RCC 7860 (cell line): Measurements from ENCODE around the gene LRMDA.

ENCODE experiments used
- DNase-seq: peaks from one replicate; pipeline ENCODE4 v3.0.0-alpha.2; 2015; ENCODE audit warnings: low spot score
- FAIRE-seq: peaks from 2 replicates; lab custom pipeline; 2012; peaks lifted over from hg19 to GRCh38; lab: Jason Lieb, UNC

The LRMDA gene

DNA sequence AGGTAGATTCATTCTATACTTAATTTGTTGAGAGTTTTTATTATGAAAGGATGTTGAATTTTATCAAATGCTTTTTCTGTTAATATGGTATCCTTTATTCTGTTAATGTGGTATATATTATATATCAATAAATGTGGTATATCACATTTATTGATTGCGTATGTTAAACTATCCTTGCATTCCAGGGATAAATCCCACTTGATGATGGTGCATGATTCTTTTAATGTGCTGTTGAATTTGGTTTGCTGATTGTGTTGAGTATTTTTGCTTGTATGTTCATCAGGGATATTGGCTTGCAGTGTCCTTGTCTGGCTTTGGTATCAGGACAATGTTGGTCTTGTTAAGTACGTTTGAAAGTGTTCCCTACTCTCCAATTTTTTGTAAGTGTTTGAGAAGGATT, 11.9 kb downstream of the LRMDA start:
- FAIRE-seq (no peak), DNase-seq (no peak)

DNA sequence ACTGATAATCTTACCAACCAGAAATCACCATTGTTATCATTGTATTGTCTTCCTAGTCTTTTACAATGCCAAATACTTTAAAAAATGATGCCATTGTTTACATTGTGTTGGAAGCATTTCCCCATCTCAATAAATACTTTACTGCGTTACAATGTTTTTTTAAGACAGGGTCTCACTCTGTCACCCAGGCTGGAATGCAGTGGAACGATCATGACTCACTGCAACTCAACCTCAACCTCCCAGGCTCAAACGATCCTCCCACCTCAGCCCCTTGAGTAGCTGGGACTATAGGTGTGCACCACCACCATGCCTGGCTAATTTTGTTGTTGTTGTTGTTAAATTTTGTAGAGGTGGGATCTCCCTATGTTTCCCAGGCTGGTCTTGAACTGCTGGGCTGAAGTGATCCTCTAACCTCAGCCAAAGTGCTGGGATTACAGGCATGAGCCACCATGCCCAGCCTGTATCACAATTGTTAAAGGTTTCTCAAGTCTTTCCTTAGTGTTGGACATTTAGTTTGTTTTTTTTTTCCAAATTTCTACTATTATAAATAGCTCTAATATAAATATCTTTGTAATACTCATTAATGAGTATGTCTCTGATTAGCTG, 13.5 kb downstream of the LRMDA start:
- FAIRE-seq (peak; percentile 67), DNase-seq (peak; percentile 47)

GRCh38 chr10:75446508-75446907, 15.1 kb downstream of the LRMDA start:
- FAIRE-seq = no peak
- DNase-seq = no peak

- no peak for DNase-seq
These were observed 16.7 kb downstream of the LRMDA start for GRCh38 chr10:75448166-75448565.

DNA sequence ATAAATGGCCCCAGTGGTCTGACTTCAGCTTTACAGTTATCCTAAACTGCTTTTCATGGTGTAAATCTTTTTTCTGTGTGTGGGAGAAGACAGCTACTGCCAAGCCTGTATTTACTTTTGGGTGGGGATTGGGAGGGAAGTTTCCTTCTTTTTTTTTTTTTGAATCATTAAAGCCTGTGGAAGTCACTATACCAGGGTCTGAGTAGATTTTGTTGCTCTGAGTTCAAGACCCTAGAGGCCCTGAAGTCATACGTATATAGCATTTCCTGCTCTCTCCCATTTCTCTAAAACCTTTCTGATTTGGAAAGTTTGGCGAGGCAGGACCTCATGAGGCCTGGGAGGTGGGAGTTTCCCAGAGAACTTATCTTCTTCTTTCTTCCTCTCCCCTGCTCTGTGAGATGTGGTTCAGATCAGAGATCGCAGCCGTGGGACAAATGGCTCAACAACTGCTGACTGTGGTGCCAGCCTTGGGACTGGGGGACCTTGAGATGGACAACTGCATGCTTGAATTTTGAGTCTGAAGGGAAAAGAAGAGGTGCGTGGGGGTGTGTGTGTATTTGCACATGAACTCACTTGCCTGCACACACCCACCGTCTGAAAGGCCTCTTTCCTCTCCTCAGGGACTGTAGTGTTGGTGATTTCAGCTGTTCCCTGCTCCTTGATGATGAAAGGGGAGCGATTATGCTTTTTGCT, 18.1 kb downstream of the LRMDA start:
- FAIRE-seq = no peak
- no peak for DNase-seq

More at GRCh38 chr10:75448166-75448565, 16.7 kb downstream of the LRMDA start:
- no peak for FAIRE-seq

GRCh38 chr10:75450075-75450445, 18.6 kb downstream of the LRMDA start:
- DNase-seq (no peak), FAIRE-seq (no peak)

DNA sequence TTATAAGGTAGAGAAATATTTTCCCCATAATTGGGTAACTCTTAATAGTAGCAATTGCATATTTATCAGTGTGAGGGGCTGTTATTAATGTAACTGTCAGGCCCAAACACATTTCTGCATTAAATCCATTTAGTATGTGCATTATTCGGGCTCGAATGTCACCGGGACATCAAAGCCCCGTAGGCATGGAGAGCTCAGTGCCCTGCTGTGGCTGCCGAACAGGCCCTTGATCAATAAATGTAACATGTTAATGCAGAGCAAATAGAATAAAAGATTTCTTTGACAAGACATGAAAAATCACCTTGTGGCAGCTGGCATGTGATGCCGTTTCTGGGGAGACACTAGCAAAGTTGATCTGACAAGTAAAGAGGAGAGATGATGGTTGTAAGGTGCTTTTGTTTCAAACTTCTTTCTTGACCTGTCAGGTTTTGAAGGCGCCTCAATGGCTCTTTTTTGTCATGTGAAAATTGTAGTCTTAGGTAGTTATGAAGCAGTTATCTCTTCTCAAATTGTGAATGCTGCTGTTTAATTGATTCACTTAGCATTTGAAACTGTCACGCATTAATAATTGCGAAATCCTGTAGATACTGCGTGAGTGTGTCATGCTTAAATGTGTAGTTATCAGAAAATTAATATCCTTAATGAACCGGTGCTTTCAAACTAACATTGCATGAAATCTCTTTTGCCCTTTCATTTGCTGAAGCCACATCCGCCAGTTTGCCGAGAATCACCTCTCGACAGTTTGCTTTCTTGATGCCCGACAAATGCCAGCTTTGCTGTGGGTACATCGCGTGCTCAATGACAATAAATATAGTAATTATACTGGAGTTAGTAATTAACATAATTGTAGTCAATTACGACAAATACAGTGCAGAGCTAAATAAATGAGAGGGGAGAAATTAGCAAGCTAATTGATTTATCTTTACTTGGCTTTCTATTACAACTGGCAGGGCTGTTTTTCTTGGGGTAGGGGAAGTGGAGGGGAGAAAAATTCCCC, 19.5 kb downstream of the LRMDA start:
- FAIRE-seq (no peak), DNase-seq (no peak)

GRCh38 chr10:75451831-75452230, 20.4 kb downstream of the LRMDA start:
- FAIRE-seq (no peak), DNase-seq (no peak)

DNA sequence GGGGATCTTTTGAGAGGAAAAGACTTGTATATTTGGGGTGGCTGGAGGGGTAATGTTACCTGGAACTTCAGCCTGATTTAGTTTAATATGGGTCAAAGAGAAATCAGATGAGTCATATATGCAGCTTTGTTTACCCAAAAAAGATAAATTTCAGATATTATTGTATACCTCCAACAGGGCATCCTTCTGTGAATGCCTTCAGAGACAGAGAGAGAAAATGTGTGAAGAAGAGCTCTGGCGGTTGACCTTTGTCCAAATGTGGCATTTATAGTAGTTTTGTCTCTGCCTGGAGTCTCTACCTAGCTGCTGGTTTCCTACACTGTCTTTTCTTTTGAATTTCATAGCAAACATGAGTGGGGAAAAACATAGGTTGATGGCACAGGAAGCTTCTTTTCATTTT, 21.6 kb downstream of the LRMDA start:
- FAIRE-seq (no peak), DNase-seq (no peak)

- no peak for FAIRE-seq
- DNase-seq = no peak
These were observed 24.7 kb downstream of the LRMDA start for GRCh38 chr10:75456122-75456521.

- DNase-seq (no peak), FAIRE-seq (no peak)
These were observed 28.6 kb downstream of the LRMDA start for GRCh38 chr10:75460059-75460458.

GRCh38 chr10:75461672-75462649, 30.5 kb downstream of the LRMDA start:
- FAIRE-seq = no peak
- DNase-seq = no peak

DNA sequence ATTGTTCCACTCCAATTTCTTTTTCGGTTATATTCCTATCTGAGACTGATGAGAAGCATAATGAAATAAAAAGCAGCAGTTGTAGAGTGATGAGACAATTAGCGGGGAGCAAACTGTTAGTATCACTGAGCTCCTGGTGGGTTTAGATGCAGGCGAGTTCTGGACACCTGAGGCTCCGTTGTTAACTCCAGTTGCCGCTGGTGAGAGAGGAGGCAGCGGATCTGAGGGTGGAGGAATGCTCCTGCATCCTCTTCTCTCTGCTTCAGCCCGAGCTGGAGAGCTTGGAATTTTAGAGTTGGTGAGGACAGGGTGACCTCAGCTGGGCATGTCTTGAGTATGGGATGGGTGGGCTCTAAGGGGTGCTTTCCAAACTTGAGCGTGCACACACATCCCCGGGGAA, 31.4 kb downstream of the LRMDA start:
- DNase-seq (no peak), FAIRE-seq (no peak)

- FAIRE-seq = no peak
- no peak for DNase-seq
These were observed 33.3 kb downstream of the LRMDA start for GRCh38 chr10:75464478-75465449.

DNA sequence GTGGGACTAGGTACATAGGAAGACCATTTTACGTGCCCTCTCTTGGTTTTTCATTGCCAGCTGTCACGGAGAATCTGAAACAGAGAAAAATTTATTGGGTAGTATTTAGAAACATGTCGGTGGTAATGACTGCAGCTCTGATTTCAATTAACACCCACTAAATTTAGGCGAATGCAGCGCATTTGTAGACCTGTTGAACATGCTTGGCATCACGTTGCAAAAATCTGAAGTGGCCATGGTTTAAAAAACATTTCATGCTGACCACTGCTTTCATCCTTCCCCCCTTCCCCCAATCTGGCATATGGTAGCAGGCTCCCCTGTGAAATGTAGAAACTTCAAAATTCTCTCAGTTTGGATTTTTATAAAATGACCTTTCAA, 34.0 kb downstream of the LRMDA start:
- FAIRE-seq (no peak), DNase-seq (no peak)

DNA sequence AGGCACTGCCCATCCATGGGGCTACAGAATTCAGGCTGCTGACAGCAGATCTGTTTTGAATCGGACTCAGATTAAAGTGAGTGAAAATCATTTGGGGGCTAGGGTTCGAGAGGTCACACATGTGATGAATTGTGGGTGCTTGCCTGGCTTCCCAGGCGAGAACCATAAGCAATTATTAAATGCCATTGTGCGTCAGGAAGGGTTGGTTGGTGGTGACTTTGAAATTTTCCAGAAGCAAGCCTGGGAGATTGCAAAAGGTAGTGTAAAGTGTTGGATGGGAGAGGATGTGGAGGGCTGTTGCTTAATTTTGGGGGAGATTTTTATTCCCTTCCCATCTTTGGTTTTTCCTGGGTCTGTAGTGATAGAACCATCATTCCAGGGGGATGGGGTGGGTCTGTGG, 34.6 kb downstream of the LRMDA start:
- DNase-seq (no peak), FAIRE-seq (no peak)

GRCh38 chr10:75466886-75467285, 35.5 kb downstream of the LRMDA start:
- FAIRE-seq (no peak), DNase-seq (peak; percentile 43)

GRCh38 chr10:75468612-75469005, 37.2 kb downstream of the LRMDA start:
- DNase-seq (no peak), FAIRE-seq (no peak)

DNA sequence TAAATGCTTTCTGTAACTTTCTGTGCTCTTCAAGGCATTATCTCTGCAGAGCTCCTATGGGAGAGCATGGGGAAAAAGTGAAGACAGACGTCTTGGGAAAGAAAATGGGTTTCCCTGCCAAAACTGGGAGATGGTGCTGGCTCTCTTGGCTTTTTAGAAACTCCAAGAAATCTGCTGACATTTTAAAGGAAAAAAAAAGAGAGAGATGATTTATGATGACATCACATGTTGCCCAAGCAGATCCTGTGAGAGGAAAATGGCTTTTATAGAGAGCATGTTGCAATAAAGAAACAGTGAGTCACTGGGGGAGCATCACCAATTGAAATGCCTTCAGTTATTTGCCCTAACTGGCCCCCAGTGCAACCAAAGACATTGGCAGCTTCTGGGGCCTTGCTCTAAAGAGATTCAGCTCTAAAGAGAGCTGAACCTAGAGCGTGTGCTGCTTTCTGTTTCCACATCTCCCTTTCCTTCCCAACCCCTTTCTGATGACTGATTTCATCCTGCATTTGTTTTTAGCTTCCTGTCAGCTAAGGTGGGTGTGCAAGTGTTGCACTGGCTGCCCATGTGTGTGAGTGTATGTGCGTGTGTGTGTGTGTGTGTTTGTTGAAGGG, 37.7 kb downstream of the LRMDA start:
- DNase-seq (peak; percentile 49), FAIRE-seq (no peak)
